ENCODE results near the gene CENPV. TPM values are rescaled to one million over a fixed set of nuclear protein-coding genes. Genes with fewer than 3 reads are reported as not detected.
A peak's percentile ranks its signal among the peaks of the same experiment; 100 is the strongest.

The CENPV gene
- total and polyA plus RNA-seq, 2 of the 13 experiments (the other 11 are each of a cell fraction or from before 2014, with no cell fraction given), result 193 to 292 TPM

DNA sequence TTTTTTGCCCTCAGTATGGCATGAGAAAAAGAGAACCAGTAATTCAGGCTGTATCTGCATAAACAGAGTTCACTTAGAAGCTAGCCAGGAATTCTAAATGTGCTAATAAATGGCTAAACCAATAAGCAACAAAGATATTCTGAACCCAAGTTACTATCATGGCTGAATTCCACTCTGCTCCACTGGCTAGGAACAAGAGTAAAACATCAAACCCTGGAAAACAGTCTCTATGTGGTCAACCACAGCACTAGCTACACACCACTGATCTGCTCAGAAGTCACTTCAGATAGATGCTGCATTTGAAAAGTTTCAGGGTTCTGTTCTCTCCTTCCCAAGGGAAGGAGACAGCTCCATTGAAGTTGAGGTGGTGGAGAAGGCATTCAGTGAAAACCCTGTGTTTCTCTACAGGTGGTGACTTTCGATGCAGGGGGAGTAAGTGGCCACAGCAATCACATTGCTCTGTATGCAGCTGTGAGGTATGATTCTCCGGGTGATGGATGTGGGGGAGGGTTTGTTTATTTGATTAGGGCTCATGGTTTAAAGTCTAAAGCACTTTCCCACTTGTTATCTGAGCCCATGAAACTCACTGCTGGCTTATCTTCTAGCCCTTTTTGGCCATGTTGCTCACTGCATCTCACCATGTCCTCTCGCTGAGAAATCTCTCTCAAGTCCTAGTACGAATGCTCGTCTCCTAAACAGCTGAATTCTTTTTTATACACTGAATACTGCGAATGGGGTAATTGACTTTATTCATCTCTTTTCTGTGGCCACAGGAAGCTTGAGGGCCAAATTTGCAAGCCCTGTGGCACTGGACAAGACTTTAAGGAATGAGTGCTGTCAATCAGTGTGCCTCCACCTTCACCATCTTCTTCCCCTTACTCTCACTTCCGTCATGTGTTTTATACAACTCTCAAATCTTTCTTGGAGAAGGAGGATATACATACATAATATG is 39.9 kb downstream of the CENPV start (continued):
- TF ChIP-seq, protein P1, sequence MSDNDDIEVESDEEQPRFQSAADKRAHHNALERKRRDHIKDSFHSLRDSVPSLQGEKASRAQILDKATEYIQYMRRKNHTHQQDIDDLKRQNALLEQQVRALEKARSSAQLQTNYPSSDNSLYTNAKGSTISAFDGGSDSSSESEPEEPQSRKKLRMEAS (IDR thresholded peaks at IDR 0.05), result peak; percentile 33; the same call in 1 of the 2 replicates
- TF ChIP-seq, protein P2, sequence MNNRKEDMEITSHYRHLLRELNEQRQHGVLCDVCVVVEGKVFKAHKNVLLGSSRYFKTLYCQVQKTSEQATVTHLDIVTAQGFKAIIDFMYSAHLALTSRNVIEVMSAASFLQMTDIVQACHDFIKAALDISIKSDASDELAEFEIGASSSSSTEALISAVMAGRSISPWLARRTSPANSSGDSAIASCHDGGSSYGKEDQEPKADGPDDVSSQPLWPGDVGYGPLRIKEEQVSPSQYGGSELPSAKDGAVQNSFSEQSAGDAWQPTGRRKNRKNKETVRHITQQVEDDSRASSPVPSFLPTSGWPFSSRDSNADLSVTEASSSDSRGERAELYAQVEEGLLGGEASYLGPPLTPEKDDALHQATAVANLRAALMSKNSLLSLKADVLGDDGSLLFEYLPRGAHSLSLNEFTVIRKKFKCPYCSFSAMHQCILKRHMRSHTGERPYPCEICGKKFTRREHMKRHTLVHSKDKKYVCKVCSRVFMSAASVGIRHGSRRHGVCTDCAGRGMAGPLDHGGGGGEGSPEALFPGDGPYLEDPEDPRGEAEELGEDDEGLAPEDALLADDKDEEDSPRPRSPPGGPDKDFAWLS (CRISPR knock-in tag; IDR thresholded peaks at IDR 0.05; ENCODE audit: borderline replicate concordance), result no peak
- TF ChIP-seq, protein P3, sequence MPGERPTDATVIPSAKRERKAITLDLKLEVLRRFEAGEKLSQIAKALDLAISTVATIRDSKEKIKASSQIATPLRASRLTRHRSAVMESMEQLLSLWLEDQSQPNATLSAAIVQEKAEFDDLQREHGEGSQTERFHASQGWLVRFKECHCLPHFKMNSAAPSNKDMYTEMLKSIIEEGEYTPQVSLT (CRISPR knock-in tag; IDR thresholded peaks at IDR 0.05; ENCODE audit: borderline replicate concordance, low read depth), result no peak
- TF ChIP-seq, protein P4, sequence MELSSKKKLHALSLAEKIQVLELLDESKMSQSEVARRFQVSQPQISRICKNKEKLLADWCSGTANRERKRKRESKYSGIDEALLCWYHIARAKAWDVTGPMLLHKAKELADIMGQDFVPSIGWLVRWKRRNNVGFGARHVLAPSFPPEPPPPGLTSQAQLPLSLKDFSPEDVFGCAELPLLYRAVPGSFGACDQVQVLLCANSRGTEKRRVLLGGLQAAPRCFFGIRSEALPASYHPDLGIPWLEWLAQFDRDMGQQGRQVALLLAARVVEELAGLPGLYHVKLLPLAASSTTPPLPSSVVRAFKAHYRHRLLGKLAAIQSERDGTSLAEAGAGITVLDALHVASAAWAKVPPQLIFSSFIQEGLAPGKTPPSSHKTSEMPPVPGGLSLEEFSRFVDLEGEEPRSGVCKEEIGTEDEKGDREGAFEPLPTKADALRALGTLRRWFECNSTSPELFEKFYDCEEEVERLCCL (CRISPR knock-in tag; IDR thresholded peaks at IDR 0.05; ENCODE audit: borderline replicate concordance), result no peak
- TF ChIP-seq ZNF224 (CRISPR knock-in tag; IDR thresholded peaks at IDR 0.05), result no peak
- no peak for TF ChIP-seq THYN1 (CRISPR knock-in tag; IDR thresholded peaks at IDR 0.05; ENCODE audit: borderline replicate concordance, low read depth)
- TF ChIP-seq ETV5 (CRISPR knock-in tag; IDR thresholded peaks at IDR 0.05; ENCODE audit: borderline replicate concordance), result no peak
- no peak for TF ChIP-seq JDP2 (CRISPR knock-in tag; IDR thresholded peaks at IDR 0.05; ENCODE audit: borderline replicate concordance)
- peak; percentile 55 for TF ChIP-seq PHF5A (CRISPR knock-in tag; IDR thresholded peaks at IDR 0.05; ENCODE audit: low read depth, unreplicated experiment)
- TF ChIP-seq, protein P5, sequence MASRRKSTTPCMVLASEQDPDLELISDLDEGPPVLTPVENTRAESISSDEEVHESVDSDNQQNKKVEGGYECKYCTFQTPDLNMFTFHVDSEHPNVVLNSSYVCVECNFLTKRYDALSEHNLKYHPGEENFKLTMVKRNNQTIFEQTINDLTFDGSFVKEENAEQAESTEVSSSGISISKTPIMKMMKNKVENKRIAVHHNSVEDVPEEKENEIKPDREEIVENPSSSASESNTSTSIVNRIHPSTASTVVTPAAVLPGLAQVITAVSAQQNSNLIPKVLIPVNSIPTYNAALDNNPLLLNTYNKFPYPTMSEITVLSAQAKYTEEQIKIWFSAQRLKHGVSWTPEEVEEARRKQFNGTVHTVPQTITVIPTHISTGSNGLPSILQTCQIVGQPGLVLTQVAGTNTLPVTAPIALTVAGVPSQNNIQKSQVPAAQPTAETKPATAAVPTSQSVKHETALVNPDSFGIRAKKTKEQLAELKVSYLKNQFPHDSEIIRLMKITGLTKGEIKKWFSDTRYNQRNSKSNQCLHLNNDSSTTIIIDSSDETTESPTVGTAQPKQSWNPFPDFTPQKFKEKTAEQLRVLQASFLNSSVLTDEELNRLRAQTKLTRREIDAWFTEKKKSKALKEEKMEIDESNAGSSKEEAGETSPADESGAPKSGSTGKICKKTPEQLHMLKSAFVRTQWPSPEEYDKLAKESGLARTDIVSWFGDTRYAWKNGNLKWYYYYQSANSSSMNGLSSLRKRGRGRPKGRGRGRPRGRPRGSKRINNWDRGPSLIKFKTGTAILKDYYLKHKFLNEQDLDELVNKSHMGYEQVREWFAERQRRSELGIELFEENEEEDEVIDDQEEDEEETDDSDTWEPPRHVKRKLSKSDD (CRISPR knock-in tag; IDR thresholded peaks at IDR 0.05; ENCODE audit: low read depth), result no peak; the same call in 1 of the 2 replicates
- TF ChIP-seq ZNF768 (CRISPR knock-in tag; IDR thresholded peaks at IDR 0.05), result no peak
- TF ChIP-seq FOXA1 (IDR thresholded peaks at IDR 0.05), result no peak
- TF ChIP-seq FOXA1 (CRISPR knock-in tag; IDR thresholded peaks at IDR 0.05), result peak; percentile 59; the same call in 1 of the 2 replicates
- no peak for TF ChIP-seq ZNF891 (CRISPR knock-in tag; IDR thresholded peaks at IDR 0.05)
- TF ChIP-seq ZNF839 (CRISPR knock-in tag; IDR thresholded peaks at IDR 0.05; ENCODE audit: borderline replicate concordance), result no peak
- peak; percentile 82; the same call in 1 of the 2 replicates for TF ChIP-seq FOXO1 (CRISPR knock-in tag; IDR thresholded peaks at IDR 0.05)
- TF ChIP-seq MEIS2 (CRISPR knock-in tag; IDR thresholded peaks at IDR 0.05), result 0 out of 2 replicates have a peak, but pooled peaks have one; percentile 64
- peak; percentile 34; the same call in 1 of the 2 replicates for TF ChIP-seq ZMYM4 (CRISPR knock-in tag; IDR thresholded peaks at IDR 0.05)
- no peak for TF ChIP-seq HCFC1 (IDR thresholded peaks at IDR 0.05; ENCODE audit: low read depth, low read length)
- no peak for TF ChIP-seq ELF1 (CRISPR knock-in tag; IDR thresholded peaks at IDR 0.05)
- peak; percentile 38; the same call in 1 of the 2 replicates for TF ChIP-seq ZNF652 (CRISPR knock-in tag; IDR thresholded peaks at IDR 0.05; ENCODE audit: borderline replicate concordance, low read depth)
- TF ChIP-seq CBFB (CRISPR knock-in tag; IDR thresholded peaks at IDR 0.05), result no peak
- TF ChIP-seq SKI (IDR thresholded peaks at IDR 0.05; ENCODE audit: partially characterized antibody), result no peak

Data from HepG2 (cell line).